ENCODE results near the gene MS4A7. TPM values are rescaled to one million over a fixed set of nuclear protein-coding genes. Genes with fewer than 3 reads are reported as not detected.

The MS4A7 gene
- total and polyA plus RNA-seq, 5 donors: 6.6 to 48.2 (median 35.5) TPM

DNA sequence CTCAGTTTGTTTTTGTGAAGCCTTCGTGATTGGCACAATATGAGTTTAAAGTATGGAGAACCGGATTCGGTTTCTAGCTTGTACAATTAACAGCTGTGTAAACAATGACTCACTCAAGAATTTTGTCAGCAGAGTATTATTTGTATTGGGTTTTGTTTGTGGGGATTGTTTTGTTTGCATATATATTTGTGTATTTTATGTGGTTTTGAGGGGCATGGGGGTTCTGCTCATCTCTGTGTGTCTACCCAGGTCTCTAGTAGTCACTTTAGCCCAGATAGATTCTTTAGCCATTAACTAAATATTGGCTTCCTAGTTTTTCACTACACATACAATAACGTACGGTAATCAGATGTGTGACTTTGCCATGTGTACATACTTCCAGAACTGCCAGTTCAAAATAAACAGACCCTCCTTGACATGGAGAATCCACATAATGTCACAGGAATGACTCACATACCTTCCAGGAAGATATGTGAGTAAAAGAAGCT is 7.5 kb upstream of the MS4A7 start:
- no peaks in the 10 kb centered on the region for H3K4me1 ChIP-seq (ENCODE audit: control insufficient read depth, insufficient read depth, low read length)
- H3K4me3 ChIP-seq (ENCODE audit: low read length): no peak overlapping the region
- DNase-seq: no peak
- intact Hi-C loops (cut with DNase I): no loop called here
- H3K9me3 ChIP-seq (ENCODE audit: control insufficient read depth, low read length): no peaks in the 10 kb centered on the region
- no peak for ATAC-seq
- WGBS: 44% methylated on average over 5 of the region's 5 CpGs
- H3K27me3 ChIP-seq (ENCODE audit: control insufficient read depth, insufficient read depth): no peaks in the 10 kb centered on the region
- H3K27ac ChIP-seq (ENCODE audit: low read length): peak overlapping the region; percentile 9

DNA sequence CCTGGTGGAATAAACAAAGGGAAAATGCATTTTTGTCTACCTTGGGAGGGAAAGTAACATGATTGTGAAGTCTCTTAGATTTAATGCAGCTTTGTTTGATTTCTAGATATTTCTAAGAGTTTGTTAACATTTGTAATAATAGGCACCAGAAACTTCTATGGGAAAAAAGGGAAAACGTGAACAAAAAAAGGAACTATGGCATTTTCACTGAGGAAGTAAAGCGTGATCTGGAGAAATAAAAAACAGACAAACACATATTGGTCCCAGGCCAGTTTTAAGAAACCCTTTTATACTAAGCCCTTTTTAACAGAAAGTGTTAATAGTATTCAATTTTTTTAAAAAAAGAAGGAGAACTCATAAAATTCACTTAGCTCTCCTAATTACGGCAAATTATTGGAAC is 6.9 kb upstream of the MS4A7 start:
- intact Hi-C loops (cut with DNase I): no loop called here
- whole genome bisulfite sequencing: 70% methylated on average over 3 of the region's 3 CpGs
- no peak overlapping the region for H3K27ac ChIP-seq (ENCODE audit: low read length)

DNA sequence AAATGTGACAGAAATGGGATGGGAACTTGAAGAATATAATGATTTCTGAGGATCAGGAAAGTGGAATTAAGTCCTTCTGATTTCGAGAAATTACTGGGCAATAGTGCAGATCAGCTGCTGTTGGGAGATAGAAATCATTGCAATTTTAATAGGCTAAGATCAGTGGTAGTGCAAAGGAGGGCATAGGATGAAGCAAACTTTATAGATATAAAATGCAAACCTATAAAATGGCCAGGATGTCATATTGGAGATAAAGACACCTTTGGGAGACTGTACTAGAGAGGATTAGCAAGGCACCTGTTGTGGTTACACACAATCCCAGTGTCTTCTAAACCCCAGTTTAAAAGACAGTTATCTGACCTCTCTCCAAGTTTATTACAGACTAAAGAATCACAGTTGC is 6.5 kb upstream of the MS4A7 start:
- DNase-seq (no peak), ATAC-seq (no peak)
- H3K9me3 ChIP-seq (ENCODE audit: control insufficient read depth, low read length): no peaks in the 10 kb centered on the region
- H3K27ac ChIP-seq (ENCODE audit: low read length): no peak overlapping the region
- 56% methylated on average over 1 of the region's 1 CpG for WGBS
- H3K4me3 ChIP-seq (ENCODE audit: low read length): no peak overlapping the region
- intact Hi-C loops (cut with DNase I): no loop called here
- H3K27me3 ChIP-seq (ENCODE audit: control insufficient read depth, insufficient read depth): no peaks in the 10 kb centered on the region
- H3K4me1 ChIP-seq (ENCODE audit: control insufficient read depth, insufficient read depth, low read length): no peaks in the 10 kb centered on the region

More for the DNA sequence above, 6.9 kb upstream of the MS4A7 start:
- no peaks in the 10 kb centered on the region for H3K9me3 ChIP-seq (ENCODE audit: control insufficient read depth, low read length)
- ATAC-seq (no peak), DNase-seq (no peak)
- H3K4me1 ChIP-seq (ENCODE audit: control insufficient read depth, insufficient read depth, low read length): no peaks in the 10 kb centered on the region
- H3K4me3 ChIP-seq (ENCODE audit: low read length): no peak overlapping the region
- H3K27me3 ChIP-seq (ENCODE audit: control insufficient read depth, insufficient read depth): no peaks in the 10 kb centered on the region

DNA sequence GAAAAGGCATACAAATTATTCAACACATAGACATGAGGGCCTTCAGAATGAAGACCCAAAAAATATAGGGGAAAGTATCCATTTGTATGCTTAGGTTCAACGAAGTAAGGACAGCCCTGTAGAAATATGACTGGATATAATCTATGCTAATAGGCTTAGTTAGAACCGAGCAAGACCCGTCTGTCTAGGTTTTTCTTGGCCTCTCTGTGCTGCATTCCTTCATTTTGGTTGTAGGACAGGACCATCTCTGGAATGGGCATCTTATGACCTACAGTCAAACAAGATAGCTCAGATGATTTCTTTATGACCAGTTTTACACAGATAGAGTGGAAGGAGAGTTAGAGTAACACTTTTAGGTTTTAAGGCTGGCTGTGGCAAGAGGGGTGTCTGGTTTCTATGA is 5.6 kb upstream of the MS4A7 start:
- Histone ChIP-seq H3K9me3 (ENCODE audit: control insufficient read depth, low read length) (no peaks in the 10 kb centered on the region), H3K27me3 (ENCODE audit: control insufficient read depth, insufficient read depth) (no peaks in the 10 kb centered on the region), H3K27ac (ENCODE audit: low read length) (no peak overlapping the region), H3K4me1 (ENCODE audit: control insufficient read depth, insufficient read depth, low read length) (no peaks in the 10 kb centered on the region), H3K4me3 (ENCODE audit: low read length) (no peak overlapping the region)
- no peak for ATAC-seq
- 72% methylated on average over 3 of the region's 3 CpGs for WGBS
- intact Hi-C loops (cut with DNase I): no loop called here
- DNase-seq: no peak

DNA sequence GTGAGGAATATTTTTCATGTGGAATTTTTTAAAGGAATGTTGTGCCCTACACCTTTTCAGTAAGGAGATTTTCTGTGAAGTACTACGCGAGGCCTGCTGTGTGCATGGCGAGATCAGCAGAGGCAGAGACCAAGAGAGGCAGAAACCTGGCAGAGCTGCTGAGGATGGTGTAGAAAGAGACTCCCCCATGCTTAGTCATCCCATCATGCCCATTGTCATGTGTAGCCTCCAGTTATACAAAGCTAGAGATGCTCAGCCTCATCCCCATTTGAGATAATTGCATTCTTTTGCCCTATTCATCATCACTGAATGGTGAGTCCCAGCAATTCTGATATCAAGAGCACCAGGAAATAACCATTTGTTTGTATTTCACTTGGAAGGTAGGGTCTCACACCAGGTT is 3.0 kb upstream of the MS4A7 start:
- Histone ChIP-seq H3K9me3 (ENCODE audit: control insufficient read depth, low read length) (no peaks in the 10 kb centered on the region), H3K4me3 (ENCODE audit: low read length) (no peak overlapping the region), H3K4me1 (ENCODE audit: control insufficient read depth, insufficient read depth, low read length) (no peaks in the 10 kb centered on the region), H3K27me3 (ENCODE audit: control insufficient read depth, insufficient read depth) (no peaks in the 10 kb centered on the region), H3K27ac (ENCODE audit: low read length) (no peak overlapping the region)
- intact Hi-C loops (cut with DNase I): no loop called here
- 89% methylated on average over 3 of the region's 3 CpGs for WGBS
- DNase-seq: no peak
- ATAC-seq: no peak

DNA sequence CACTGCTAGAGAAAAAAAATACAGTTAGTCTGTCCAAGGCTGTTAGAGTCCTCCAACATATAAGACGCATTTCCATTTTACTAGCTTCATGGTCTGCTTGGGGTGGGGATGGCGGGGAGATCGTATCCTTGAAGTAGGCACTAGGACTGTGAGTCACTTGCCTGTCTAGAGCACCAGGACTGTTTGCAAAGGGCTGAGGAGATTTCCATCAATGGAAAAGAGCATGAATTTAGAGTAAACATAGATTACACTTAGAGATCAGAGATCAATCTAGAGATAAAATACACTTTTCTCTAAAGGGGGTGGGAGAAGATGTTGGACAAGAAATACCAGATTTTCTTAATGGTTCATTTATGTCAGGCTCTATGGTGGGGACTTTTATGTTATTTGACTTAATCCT is 1.7 kb upstream of the MS4A7 start:
- Histone ChIP-seq H3K27me3 (ENCODE audit: control insufficient read depth, insufficient read depth) (no peaks in the 10 kb centered on the region), H3K4me3 (ENCODE audit: low read length) (no peak overlapping the region), H3K27ac (ENCODE audit: low read length) (no peak overlapping the region), H3K4me1 (ENCODE audit: control insufficient read depth, insufficient read depth, low read length) (no peaks in the 10 kb centered on the region), H3K9me3 (ENCODE audit: control insufficient read depth, low read length) (no peaks in the 10 kb centered on the region)
- intact Hi-C loops (cut with DNase I): no loop called here
- DNase-seq (no peak), ATAC-seq (no peak)
- WGBS: 87% methylated on average over 3 of the region's 3 CpGs

DNA sequence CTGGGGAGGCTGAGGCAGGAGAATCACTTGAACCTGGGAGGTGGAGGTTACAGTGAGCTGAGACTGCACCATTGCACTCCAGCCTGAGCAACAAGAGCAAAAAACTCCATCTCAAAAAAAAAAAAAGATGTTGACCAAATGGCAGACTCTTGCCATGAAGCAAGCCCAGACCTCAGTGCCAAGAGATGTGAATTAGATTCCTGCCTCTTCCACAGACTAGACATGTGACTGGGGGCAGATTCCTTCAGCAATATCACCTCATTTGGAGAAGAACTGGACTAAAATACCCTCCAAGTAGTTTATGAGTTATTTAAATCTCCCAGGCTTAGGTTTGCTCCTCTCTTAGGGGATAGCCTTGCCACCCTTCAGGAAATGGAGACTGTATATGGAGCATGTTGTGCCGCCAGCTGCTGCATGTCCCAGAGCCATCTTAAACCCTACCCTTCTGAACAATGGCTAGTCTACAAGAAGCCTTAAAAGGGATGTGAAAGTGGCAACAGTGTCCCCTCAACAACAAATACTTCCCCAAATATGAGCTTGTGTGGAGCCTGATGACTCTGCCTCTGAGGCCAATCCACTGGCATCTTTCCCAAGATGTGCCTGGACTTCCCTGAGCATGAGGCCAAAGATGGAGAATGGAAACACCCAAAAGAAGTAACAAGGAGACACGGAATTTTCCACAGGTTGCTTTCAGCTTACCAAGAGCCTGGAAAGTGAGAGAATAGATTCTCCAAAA is 763 bp upstream of the MS4A7 start:
- DNase-seq (peak; percentile 42 to 78 (median 74)), ATAC-seq (peak; percentile 75 to 78)
- Histone ChIP-seq H3K4me1 (ENCODE audit: control insufficient read depth, insufficient read depth, low read length) (no peaks in the 10 kb centered on the region), H3K27ac (ENCODE audit: low read length) (no peak overlapping the region), H3K4me3 (ENCODE audit: low read length) (no peak overlapping the region), H3K9me3 (ENCODE audit: control insufficient read depth, low read length) (no peaks in the 10 kb centered on the region), H3K27me3 (ENCODE audit: control insufficient read depth, insufficient read depth) (no peaks in the 10 kb centered on the region)
- 80% methylated on average over 2 of the region's 2 CpGs for WGBS
- intact Hi-C loops (cut with DNase I): no loop called here

DNA sequence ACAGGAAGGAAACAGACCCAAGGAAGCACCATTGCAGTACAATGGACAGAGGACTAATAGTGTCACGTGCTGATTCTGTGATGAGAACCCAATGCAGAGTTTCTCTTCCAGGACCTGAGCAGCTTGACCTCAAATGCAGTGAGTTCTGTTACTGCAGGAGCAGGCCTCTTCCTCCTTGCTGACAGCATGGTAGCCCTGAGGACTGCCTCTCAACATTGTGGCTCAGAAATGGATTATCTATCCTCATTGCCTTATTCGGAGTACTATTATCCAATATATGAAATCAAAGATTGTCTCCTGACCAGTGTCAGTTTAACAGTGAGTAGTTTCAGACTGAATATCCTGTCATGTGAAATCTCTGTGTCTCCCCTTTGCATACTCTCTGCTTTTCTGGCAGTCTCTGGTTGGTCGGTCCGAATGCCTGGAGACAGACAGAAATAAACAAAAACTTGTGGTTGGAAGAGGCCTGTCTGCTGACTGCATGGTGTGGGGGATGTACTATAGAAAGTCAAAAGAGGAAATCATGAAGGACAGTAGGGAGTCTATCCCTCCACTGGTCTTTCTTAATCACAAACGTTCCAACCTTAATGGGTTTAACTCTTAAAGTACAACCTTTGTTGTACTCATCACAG is 11.1 kb downstream of the MS4A7 start:
- Histone ChIP-seq H3K27me3 (ENCODE audit: control insufficient read depth, insufficient read depth) (no peaks in the 10 kb centered on the region), H3K9me3 (ENCODE audit: control insufficient read depth, low read length) (no peaks in the 10 kb centered on the region), H3K4me1 (ENCODE audit: control insufficient read depth, insufficient read depth, low read length) (no peaks in the 10 kb centered on the region), H3K4me3 (ENCODE audit: low read length) (no peak overlapping the region), H3K27ac (ENCODE audit: low read length) (no peak overlapping the region)
- intact Hi-C loops (cut with DNase I): no loop called here
- DNase-seq (no peak), ATAC-seq (peak; percentile 59 to 70)
- 48% methylated on average over 5 of the region's 5 CpGs for WGBS

DNA sequence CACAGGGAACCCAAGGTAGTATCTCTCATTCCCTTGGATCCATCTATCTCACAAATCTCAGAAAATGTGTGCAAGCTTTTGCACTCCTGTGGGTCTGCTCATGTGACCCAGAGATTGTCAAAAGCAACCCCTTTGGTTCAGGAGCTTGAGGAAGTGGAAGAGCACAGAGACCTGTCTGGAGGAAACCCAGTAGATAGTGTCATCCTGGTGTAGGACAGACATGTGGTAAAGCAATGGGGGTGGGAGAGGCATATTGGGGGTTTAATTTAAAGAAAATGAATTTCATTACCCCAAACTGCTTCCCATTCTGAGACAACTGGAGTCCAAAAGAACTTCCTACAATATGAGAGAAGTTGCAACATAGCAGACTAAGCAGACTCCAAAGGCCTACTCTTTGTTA is 12.1 kb downstream of the MS4A7 start:
- Histone ChIP-seq H3K4me1 (ENCODE audit: control insufficient read depth, insufficient read depth, low read length) (no peaks in the 10 kb centered on the region), H3K9me3 (ENCODE audit: control insufficient read depth, low read length) (no peaks in the 10 kb centered on the region), H3K27me3 (ENCODE audit: control insufficient read depth, insufficient read depth) (no peaks in the 10 kb centered on the region), H3K4me3 (ENCODE audit: low read length) (no peak overlapping the region), H3K27ac (ENCODE audit: low read length) (no peak overlapping the region)
- intact Hi-C loops (cut with DNase I): no loop called here
- DNase-seq (no peak), ATAC-seq (no peak)

DNA sequence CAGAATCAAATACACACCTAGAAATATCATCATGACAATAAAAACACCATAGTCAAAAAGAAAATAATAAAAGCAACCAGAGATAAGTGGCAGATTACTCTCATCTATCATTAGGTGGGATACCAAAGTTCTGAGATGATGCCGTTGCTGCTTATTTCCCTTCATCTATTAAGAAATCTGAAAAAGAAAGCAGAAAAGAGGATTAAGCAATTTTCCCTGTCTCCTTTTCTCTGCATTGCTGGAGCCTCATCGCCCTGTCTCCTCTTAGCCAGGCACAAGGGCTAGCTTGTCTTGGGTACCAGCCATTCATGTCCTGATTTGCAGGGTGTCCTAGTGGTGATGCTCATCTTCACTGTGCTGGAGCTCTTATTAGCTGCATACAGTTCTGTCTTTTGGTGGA is 14.0 kb downstream of the MS4A7 start:
- no peaks in the 10 kb centered on the region for H3K27me3 ChIP-seq (ENCODE audit: control insufficient read depth, insufficient read depth)
- no peak for DNase-seq
- ATAC-seq: no peak
- intact Hi-C loops (cut with DNase I): no loop called here
- H3K4me1 ChIP-seq (ENCODE audit: control insufficient read depth, insufficient read depth, low read length): no peaks in the 10 kb centered on the region
- 72% methylated on average over 2 of the region's 2 CpGs for WGBS
- no peak overlapping the region for H3K4me3 ChIP-seq (ENCODE audit: low read length)
- no peaks in the 10 kb centered on the region for H3K9me3 ChIP-seq (ENCODE audit: control insufficient read depth, low read length)
- H3K27ac ChIP-seq (ENCODE audit: low read length): no peak overlapping the region

DNA sequence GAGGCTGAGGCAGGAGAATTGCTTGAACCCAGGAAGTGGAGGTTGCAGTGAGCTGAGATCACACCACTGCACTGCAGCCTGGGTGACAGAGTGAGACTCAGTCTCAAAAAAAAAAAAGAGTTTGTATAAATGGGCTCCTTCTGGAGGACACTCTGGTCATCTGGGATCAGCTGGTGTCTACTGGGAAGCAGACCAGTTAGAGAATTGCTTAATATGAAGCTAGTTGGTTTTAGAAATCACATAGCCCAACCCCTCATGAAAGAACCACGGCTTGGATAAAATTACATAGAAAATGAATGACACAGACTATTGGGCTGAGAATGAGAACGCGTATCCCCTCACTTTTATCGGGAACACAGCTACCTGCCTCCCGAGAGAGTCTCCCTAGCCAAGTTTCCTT is 14.7 kb downstream of the MS4A7 start:
- no peaks in the 10 kb centered on the region for H3K4me1 ChIP-seq (ENCODE audit: control insufficient read depth, insufficient read depth, low read length)
- H3K27me3 ChIP-seq (ENCODE audit: control insufficient read depth, insufficient read depth): no peaks in the 10 kb centered on the region
- no peak for DNase-seq
- 87% methylated on average over 5 of the region's 5 CpGs for WGBS
- ATAC-seq: no peak
- H3K4me3 ChIP-seq (ENCODE audit: low read length): no peak overlapping the region
- intact Hi-C loops (cut with DNase I): no loop called here
- no peak overlapping the region for H3K27ac ChIP-seq (ENCODE audit: low read length)
- H3K9me3 ChIP-seq (ENCODE audit: control insufficient read depth, low read length): no peaks in the 10 kb centered on the region

All from right cardiac atrium (tissue), 5 donors.